ENCODE measurements around the gene PPIB.

GRCh38 chr15:64117759-64118487 lies 44.9 kb downstream of the PPIB start:
- TF ChIP-seq EZH2 (IDR thresholded peaks at IDR 0.05) (no peak), POLR2AphosphoS5 (IDR thresholded peaks at IDR 0.05; ENCODE audit: borderline replicate concordance, low read depth, low read length) (no peak)
